T follicular helper cell (primary cell): Measurements from ENCODE around the gene PAX3.

ENCODE experiments used
- DNase-seq: peaks from one replicate; pipeline ENCODE4 v3.0.0-alpha.2; 2020; ENCODE audit warnings: low read depth
- total RNA-seq, 2 experiments: gene quantifications; one replicate each; lab custom pipeline; 2026; lab: John Stamatoyannopoulos, UW

Gene PAX3
- 0 to 0.06 reads per million in 2 experiments for total RNA-seq

DNA sequence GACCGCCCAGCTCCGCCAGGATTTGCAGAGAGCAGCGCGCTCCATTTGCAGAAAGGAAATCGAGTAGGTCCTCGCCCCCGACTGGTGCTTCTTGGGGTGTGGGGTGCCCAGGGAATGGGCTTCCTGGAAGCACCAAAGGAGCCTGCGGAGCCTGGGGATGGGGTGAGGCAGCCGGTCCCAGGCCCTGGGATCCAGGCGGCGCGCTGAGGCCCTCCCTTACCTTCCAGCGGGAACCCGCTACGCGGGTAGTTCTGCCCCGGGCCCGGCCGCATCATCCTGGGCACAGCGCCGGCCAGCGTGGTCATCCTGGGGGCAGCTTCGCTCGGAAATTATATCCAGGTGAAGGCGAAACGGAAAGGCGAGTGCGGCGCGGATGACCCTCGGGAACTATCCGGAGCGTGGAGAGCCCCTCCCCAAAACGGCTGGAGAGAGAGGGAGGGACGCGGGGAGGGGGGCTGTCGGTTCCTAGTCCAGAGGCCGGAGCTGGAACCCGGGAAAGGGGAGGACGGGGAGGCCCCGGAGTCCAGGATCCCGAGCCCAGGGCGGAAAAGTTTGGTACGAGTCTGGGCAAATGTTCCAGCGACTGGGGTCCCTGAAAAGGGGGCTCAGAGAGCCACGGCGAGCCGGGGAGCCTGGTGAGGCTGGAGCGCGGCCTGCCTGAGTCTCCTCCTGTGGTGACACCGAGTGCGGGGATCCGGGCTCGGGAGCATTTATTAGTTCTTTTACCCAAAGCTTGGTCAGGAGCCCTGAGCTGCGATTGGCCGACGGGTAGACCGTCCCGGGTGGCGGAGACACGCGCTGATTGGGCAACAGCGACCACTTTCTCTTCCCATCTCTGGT lies at the start of gene PAX3:
TSS of gene PAX3 (minus strand) at position 688 of the 840 bp plus-strand sequence. CDS start at position 305, 383 bp downstream.
- no peak for DNase-seq

DNA sequence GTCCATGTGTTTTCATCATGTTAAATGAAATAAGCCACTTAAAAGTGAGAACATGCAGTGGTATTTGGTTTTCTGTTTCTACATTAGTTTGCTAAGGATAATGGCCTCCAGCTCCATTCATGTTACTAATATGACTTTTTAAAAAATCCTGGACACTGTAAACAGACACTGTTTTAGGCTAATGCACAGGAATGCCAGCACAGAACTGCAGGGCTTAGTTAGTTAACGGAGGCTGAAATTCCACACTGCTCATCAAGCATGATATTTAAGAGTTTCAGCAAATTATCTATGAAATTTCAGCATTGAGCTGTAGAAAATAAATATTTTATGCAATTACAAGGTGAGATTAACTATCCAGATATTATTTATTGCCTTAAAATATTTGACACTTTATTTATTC lies 42.5 kb upstream of the PAX3 start:
- no peak for DNase-seq

DNA sequence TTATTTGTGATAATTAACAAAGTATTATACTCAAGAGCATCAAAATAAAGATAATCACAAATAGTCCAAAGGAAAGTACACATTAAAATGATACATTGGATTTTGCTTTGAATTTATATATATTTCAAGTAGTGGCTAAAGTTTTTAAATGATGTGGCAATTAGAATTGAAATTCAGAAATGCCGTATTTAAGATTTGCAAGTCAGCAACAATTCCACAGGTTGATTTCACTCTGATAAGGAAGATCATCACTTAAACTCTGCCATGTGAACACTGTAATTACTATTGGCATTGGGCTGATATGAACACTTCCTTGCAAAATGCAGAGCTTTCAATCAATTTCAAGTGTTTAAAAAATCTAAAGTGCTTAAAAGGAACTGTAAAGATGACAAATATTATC lies 39.6 kb upstream of the PAX3 start:
- no peak for DNase-seq

DNA sequence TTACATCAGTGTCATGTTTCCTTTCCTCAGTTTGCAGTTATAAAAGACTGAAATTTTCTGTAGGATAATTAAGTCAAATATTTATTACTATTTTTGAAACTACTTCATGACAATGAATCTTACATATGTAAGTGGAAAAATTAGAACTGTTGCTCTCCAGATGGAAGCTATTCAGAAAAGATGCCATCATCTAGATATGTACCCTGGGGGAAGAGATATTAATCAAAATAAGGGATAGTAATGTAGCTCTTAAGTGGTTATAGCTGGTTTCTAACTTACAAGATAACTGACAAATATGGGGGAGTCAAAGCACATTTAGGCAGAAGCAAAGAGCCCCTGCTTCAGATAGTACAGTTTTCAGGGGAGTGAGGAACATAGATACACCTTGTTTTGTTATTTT lies 38.1 kb upstream of the PAX3 start:
- DNase-seq = no peak

DNA sequence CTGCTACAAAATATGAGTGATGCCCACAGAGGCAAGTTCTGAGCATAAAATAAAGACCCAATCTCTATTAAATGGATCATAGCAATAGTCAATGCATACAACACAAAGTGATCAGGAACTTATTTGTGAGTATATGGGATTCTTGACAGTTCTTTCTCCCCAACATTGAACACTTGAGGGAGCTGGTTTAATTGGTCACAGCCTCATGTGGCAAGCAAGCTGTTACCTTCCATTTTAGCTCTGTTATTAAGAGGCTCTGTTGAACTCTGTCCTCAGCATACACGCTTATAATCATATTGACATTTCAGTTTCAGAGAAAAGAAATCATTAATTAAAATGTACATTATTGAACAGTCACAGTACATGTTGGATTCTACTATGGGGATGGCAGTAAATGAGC lies 37.6 kb upstream of the PAX3 start:
- DNase-seq = no peak

DNA sequence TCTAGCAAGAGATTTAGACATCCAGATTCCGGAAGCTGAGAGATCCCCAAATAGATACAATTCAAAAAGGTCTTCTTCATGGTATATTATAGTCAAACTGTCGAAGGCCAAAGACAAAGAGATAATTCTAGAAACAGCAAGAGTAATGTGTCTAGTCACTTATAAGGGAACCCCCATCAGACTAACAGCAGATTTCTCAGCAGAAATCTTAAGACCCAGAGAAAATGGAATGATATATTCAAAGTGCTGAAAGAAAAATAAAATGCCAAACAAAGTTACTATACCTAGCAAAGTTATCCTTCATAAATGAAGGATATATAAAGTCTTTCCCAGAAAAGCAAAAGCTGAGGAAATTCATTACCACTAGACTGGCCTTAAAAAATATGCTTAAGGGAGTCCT lies 36.1 kb upstream of the PAX3 start:
- DNase-seq = no peak

DNA sequence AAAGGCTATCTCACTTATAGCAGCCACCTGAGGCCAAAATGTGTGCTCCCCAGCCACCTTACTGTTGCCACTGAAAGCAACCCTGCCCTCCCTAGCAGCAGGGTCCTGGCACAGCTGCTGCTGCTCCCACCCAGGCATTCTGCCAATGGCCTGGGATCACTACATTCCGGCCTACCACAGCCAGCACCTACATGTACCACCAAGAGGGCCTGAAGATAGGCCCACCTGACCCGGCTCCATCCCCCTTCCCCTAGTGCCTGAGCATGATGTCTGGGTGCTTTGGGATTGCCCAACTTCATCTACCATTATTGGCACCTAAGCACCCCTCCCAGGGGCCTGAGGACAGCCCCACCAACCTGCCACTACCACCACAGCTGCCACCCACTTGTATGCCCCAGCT lies 34.6 kb upstream of the PAX3 start:
- no peak for DNase-seq

DNA sequence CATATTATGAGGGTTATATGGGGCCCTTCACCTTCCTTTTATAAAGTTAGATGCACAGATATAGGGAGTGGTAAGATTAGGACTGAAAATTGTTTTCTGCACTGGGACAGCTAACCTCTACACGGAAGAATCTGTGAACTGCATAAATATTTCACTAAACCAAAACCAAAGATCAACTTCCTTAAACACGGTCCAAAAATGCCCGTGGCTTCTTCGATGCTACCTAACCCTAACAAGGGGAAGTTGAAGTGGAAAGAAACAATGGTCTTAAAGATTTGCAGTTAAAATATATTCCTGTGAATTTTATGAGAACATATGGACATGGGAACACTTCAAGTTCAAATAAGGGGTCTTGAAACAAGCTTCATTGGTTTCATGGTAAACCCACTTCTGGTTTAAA lies 33.3 kb upstream of the PAX3 start:
- DNase-seq = no peak

DNA sequence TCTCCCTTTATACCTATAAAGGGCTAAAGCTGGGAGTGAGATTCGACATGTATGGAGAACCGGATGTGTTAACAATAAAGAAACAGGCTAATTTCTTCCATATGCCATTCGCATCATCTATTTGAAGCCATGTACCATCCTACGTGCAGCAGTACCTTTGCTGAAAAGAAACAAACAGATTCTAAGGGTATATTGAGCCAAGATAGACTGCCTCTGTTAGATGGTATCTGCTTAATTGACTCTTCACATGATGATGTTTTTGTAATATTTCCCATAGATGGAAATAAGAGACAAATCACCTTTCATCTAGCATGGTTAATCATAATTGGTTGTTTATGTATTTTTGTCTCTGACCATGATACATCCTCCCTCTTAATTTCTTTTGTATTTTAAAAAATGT lies 32.1 kb upstream of the PAX3 start:
- DNase-seq = no peak

DNA sequence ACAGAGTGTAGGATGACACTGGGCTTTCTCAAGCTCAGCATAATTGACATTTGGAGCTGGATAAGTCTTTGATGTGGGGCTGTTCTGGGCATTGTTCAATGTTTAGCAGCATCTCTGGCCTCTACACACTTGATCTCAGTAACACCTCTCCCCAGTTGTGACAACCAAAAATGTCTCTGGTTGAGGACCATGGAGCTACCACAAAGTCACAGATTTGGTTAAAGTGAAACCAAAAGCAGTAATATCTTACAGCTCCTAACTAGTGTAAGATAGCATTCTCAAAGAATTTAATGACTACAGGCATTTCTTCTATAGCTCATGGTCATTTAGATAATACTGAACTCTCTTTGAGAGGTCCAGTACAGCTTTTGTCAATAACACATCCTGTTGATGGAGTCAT lies 23.4 kb upstream of the PAX3 start:
- no peak for DNase-seq

DNA sequence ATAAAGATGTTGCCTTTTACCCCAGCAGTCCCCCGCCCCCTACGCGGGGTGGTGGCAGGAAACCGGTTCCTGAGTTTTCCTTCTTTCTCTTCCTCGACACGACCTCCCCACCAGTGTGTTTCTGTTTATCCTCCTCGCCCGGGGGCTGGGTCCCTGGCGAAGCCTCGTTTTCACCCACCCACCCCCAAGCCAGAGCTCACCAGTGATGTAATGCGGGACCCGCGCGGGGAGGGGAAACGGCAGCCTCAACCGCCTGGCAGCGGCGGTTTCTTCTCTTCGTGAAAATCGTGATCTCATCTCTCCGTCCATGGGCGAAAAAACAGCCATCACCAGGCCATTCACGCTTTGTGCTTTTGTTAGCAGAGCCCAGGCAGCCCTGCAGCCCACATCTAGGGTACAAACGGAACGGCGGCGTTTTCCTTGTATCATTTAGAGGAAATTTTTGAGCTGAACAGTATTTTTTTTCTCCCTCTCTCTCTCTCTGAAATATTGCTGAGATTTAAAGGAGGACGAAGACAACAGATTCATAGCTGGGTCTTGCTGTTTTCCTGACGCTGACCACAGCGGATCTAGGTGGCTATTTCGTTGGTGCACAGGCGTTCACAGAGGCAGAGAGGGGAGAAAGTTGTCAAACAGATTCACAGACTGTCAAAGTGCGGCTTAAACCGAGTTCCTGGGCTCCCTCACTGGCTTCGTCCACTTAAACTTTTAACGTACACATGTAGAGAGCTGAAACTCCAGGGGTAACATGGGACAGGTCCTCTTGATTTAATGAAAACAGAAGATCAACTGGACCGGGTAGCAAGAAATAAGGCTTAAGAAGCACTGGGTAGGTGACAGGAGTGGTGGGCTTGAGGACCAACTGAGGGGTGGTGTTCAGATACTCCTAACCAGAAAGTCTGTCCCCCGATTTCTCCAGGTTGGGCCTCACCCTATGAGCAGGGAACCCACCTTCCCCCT lies 21.9 kb upstream of the PAX3 start:
- DNase-seq = no peak

DNA sequence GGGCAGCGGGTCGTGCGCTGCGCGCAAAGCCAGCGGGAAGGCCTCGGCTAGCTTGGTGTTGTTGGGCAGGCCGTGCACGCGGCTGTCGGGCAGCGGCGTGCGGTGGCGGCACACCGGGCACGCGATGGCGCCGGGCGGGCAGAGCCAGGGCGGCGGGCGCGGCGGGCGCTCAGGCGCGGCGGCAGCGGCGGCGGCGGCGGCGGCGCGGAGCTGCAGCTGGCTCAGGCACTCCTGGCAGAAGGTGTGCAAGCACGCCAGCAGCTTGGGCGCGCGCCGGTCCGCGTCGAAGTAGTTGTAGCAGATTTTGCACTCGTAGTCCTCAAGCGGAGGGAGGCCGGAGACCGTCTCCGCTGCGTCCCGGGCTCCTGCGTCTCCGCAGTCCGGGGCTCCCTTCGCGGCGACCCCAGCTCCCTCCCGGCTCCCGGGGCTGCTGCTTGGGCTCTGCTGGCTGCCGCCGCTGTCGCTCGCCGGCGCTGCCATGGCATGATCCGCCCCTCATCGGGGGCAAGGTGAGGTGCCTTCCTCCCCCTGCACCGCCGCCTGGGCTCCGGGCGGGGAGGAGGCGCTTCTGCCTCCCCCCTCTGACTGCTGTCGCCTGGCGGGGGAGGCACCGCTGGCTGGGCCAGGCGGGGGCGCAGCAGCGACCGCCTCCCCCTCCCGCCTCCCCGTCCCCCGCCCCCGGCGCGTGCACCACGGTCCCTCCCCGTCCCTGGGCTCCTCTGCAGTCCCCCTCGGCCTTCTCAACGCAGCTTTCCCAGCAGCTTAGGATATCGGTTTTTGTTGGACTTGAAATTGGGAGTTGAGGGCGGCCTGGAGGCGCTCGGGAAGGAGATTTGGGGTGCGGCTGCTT lies 21.0 kb upstream of the PAX3 start:
- DNase-seq = no peak

DNA sequence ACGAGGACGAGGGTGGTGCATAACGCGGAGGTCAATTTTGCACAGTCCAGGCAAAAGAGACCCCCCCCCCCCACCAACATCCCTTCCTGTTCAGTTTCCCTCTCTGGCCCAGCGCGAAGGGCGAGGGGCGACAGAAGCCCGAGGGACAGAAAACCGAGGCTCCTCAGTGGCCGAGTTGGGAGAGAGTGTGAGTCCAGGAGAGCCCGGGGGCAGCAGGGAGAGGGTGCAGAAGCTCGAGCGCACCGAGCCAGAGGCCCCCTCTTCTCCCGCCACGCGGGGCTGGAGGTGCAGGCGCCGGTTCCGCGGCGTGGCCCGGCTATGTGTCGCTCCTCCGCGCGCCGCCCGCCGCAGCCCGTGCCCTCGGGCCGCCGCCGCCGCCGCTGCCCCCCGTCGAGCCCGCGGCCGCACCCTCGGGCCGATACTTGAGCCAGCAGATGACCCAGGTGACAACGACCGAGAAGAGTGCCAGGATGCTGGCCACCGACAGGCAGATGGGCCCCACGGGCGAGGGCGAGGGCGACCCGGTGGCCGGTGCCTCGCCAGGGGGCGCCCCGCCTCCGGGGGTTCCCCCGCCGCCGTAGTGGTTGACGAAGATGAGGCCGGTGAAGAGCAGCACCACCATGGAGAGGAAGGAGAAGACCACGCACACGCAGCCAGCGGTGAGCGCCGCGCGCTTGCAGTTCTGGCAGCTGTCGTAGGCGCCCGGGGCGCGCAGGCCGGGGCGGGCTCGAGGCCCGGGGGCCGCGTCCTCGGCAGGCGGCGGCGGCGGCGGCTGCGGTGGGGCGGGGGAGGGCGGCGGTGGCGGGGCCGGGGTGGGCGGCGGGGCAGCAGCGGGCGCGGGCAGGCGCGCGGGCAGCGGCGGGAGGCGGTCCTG lies 20.2 kb upstream of the PAX3 start:
- peak; percentile 28 for DNase-seq

DNA sequence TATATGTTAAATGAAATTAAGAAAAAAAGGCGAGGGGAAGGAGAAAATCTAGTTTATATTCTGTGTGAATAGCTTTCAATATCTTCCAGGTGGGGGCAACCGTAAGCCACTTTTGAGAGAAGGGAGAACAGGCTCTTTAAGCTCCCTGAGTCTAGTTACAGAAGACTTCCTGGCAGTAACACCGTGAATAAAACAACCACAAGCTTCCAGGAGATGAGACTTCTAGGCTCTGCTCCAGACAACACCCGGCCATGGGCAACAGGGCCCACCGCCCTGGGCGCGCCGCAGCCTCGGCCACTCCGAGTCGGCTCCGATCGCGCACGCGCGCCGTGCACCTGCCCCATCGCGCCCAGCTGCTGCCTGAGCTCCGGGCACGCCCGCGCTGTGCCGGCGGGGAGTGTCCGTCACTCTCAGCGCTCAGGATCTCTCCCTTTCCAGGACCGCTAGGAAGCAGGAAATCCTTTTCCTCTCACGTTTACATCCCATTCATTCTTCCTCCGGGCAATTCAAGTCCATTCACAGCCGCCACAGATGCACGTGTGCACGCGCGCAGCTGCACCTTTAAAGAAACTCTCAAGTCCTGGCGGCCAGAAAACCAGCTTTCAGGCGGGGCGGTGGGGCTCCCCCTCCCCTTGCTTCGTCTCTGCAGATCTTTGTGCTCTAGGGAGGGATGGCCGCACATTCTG lies 19.4 kb upstream of the PAX3 start:
- DNase-seq = peak; percentile 29

DNA sequence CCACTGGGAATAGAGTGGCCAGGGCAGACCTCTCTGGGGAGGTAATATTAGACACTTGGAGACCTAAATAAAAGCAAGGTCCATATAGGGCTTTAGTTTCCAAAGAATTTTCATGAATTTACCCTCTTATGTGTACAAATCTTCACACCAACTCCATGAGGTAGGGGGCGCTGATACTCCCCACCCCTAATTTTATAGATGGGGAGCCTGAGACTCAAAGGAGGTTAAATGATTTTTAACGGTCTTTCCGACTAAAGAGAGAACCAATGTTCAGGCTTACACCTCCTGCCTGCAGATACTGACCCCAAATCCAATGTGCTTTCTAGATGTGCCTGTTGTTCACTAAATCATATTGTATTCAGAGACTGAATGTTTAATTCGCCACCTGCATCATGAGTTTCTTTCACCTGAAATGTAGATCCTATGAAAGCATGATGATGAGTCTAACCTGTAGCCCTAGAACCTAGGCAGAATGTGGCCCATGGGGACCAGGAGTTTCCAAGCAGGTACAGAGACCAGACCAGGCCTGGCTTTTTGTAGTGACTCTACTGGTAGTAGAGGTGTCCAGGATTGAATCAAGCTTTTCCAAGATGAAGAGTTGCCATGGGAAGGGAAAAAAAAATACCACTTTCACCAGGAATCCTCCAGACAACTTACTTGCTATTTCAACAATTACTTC lies 16.8 kb upstream of the PAX3 start:
- DNase-seq = no peak

DNA sequence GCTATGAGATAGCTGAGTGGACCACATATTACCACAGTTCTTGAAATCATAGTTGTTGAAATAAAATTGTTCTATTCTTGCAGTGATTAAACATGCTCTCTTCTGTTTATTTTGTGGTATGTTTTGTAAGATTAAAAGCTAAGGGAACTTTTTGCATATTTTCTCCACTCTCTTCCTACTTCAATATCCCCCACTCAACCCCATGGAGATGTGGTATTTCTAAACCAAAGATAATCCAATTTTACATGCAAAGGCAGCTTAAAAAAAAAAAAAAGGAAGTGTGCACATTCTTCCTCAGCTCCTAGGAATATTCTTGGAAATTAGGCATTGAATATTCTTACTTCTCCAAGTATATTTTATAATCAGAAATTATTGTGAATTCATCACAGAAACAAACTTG lies 15.0 kb upstream of the PAX3 start:
- DNase-seq = no peak

DNA sequence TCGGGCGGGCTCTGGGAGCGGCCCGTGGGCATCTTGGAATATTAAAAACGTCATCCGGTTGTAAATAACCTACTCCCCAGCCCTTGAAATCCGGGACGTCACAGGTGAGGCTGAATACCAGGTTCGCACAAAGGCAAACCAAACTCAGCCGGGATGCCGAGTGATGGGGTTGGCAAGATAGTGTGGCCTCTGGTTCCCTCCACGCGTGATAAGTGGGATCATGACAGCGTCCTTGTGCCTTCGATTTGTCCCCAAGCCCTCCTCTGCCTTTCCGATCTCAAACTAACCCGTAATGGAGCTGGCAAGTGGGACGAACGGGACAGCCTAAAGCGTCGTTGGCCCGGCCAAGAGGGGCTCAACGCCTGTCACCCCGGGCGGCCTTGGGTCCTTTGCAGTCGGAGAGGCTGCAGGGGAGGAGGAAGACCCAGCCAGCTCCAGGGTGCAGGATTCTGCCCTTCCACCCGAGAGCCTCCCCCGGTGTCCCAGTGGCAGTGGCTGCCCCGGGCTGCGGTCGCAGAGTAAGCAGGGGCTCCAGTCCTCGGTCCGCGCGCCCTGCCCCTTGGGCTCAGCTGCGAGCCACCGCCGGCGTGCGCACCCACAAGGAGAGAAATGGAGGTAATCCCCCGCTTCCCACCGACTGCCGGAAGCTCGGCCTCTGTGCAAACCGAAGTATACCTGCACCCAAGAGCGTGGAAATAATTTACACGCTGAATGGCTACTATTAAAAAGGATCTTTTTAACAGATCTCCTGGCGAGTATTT lies 13.4 kb upstream of the PAX3 start:
- no peak for DNase-seq

DNA sequence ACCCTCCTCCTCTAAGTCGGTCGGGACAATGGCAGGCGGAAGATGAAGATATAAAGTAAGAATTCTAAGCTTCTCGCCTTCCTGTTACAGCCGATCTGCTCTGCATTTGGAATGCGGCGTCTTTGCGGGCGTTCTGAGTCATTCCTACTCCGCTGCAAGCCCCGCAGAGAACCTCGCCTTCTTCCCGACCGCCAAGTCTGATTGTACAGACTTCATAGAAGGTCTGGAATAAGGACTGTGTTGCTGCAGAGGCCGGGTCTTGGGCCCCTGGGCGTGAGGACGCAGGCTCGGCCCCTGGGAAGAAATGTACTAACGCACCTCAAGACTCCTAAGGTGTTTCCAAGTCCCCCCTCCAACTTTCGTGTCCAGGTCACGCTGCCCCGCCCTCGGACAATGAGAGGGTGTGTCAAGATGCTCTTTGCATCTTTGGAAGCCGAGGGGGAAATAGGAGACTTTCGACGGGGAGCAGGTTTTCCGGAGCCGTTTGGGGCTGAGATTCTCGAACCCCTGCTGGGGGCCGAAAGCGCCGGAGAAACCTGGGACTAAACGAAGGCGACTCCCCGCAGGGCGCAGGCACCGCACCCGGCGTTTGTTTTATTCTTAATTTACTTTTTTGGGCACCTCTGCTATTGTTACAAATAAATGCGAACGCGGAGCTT lies 12.7 kb upstream of the PAX3 start:
- no peak for DNase-seq
